H1 (cell line): ENCODE results near the gene ATP6V0A1. TPM values are rescaled to one million over a fixed set of nuclear protein-coding genes. Genes with fewer than 3 reads are reported as not detected.

Source experiments
- CTCF ChIA-PET: fragments of 300-600 bp; sonication (Branson Sonifier 250); formaldehyde crosslinking; loops from one replicate; lab custom pipeline; 2021; ENCODE audit not compliant: partially characterized antibody; lab: Charles Lee
- POLR2A ChIA-PET: fragments of 300-600 bp; sonication (Branson Sonifier 250); formaldehyde crosslinking; loops from one replicate; lab custom pipeline; 2021; ENCODE audit warnings: inconsistent platforms; ENCODE audit not compliant: partially characterized antibody; lab: Charles Lee
- DNase-seq, 2 experiments: peaks; one replicate each; pipeline versions ENCODE4 v3.0.0 to v3.0.0-alpha.2; 2010 to 2022; ENCODE audit warnings: low spot score in 2 of 2, low read depth in 1 of 2, mixed read lengths in 1 of 2
- FAIRE-seq: peaks from 2 replicates; lab custom pipeline; 2011; peaks lifted over from hg19 to GRCh38; lab: Jason Lieb, UNC
- H2AFZ ChIP-seq: 2 replicates; pipeline ENCODE4 v1.8.1; 2012; ENCODE audit warnings: low read length, inconsistent platforms
- H2AK5ac ChIP-seq: 2 replicates; pipeline ENCODE4 v1.6.1; 2013; ENCODE audit warnings: low read depth, low read length
- H2BK120ac ChIP-seq: replicated peaks from 2 replicates; pipeline ENCODE3; 2013; ENCODE audit warnings: low read depth, low read length, inconsistent platforms
- H2BK12ac ChIP-seq: 2 replicates; pipeline ENCODE4 v1.6.1; 2013; ENCODE audit warnings: low read depth, low read length
- H2BK15ac ChIP-seq: 2 replicates; pipeline ENCODE4 v1.6.1; 2013; ENCODE audit warnings: low read length
- H2BK20ac ChIP-seq: 2 replicates; pipeline ENCODE4 v1.6.1; 2013; ENCODE audit warnings: low read length
- H2BK5ac ChIP-seq: 2 replicates; pipeline ENCODE4 v1.6.1; 2013; ENCODE audit warnings: low read depth, low read length
- H3K14ac ChIP-seq: 2 replicates; pipeline ENCODE4 v1.6.1; 2013; ENCODE audit warnings: inconsistent platforms; ENCODE audit not compliant: insufficient read length
- H3K18ac ChIP-seq: 2 replicates; pipeline ENCODE4 v1.6.1; 2013; ENCODE audit warnings: low read length; ENCODE audit errors: extremely low read depth
- H3K23ac ChIP-seq: 2 replicates; pipeline ENCODE4 v1.6.1; 2013; ENCODE audit warnings: inconsistent platforms; ENCODE audit not compliant: insufficient read length
- H3K23me2 ChIP-seq: 2 replicates; pipeline ENCODE4 v1.6.1; 2013; ENCODE audit warnings: low read depth, low read length
- H3K27ac ChIP-seq: 2 replicates; pipeline ENCODE4 v1.6.1; 2011; ENCODE audit warnings: low read depth, low read length, inconsistent platforms
- H3K27me3 ChIP-seq, 4 experiments: replicated peaks in 1 of 4; 1 replicate in 1 of 4; 2 replicates in 3 of 4; pipeline versions ENCODE4 v1.6.1 to v1.8.1; 2011 to 2013; ENCODE audit warnings: low read length in 3 of 4, mild to moderate bottlenecking in 3 of 4, inconsistent platforms in 2 of 4, mixed read lengths in 2 of 4, moderate library complexity in 1 of 4; ENCODE audit not compliant: control insufficient read depth in 3 of 4, insufficient read depth in 3 of 4; ENCODE audit errors: extremely low read depth in 1 of 4
- H3K36me3 ChIP-seq, 4 experiments: 2 replicates each; pipeline versions ENCODE4 v1.6.1 to v1.8.1; 2011 to 2013; ENCODE audit warnings: mild to moderate bottlenecking in 4 of 4, low read length in 3 of 4, moderate library complexity in 2 of 4, control low read depth in 1 of 4, inconsistent platforms in 1 of 4; ENCODE audit not compliant: insufficient read depth in 4 of 4, control insufficient read depth in 2 of 4
- H3K4ac ChIP-seq: replicated peaks from 2 replicates; pipeline ENCODE3; 2013; ENCODE audit warnings: low read length, low read depth, mixed read lengths, inconsistent platforms; ENCODE audit not compliant: insufficient read length
- H3K4me1 ChIP-seq, 4 experiments: replicated peaks in 1 of 4; 1 replicate in 1 of 4; 2 replicates in 3 of 4; pipeline versions ENCODE4 v1.6.1 to v1.8.1; 2011 to 2013; ENCODE audit warnings: low read length in 3 of 4, inconsistent platforms in 2 of 4, mixed read lengths in 1 of 4; ENCODE audit not compliant: insufficient read depth in 4 of 4, control insufficient read depth in 3 of 4
- H3K4me2 ChIP-seq, 2 experiments: 2 replicates each; pipeline versions ENCODE4 v1.6.1 to v1.8.1; 2011 to 2013; ENCODE audit warnings: low read depth in 2 of 2, low read length in 2 of 2, control low read depth in 1 of 2, inconsistent platforms in 1 of 2, mild to moderate bottlenecking in 1 of 2; ENCODE audit not compliant: insufficient read depth in 1 of 2
- H3K4me3 ChIP-seq, 4 experiments: fragments of 200-600, 300-600 bp in 1 of 4; sonication (generic), shearing (Covaris generic), sonication (Bioruptor Twin) in 1 of 4; 2 replicates each; pipeline versions ENCODE4 v1.5.1 to v1.8.1; 2011 to 2016; ENCODE audit warnings: low read length in 4 of 4, low read depth in 3 of 4, control low read depth in 2 of 4, inconsistent platforms in 2 of 4, mild to moderate bottlenecking in 2 of 4, mixed read lengths in 1 of 4, moderate library complexity in 1 of 4; ENCODE audit not compliant: insufficient read depth in 2 of 4; ENCODE audit errors: extremely low read depth in 1 of 4
- H3K56ac ChIP-seq: replicated peaks from 2 replicates; pipeline ENCODE3; 2013; ENCODE audit warnings: low read depth, mild to moderate bottlenecking, mixed read lengths, low read length, inconsistent platforms; ENCODE audit not compliant: insufficient read length
- H3K79me1 ChIP-seq: 2 replicates; pipeline ENCODE4 v1.6.1; 2013; ENCODE audit warnings: low read depth, low read length, control low read depth
- H3K79me2 ChIP-seq, 2 experiments: 2 replicates each; pipeline versions ENCODE4 v1.6.1 to v1.8.1; 2012 to 2013; ENCODE audit warnings: low read length in 2 of 2, mild to moderate bottlenecking in 2 of 2, inconsistent platforms in 1 of 2; ENCODE audit not compliant: insufficient read depth in 2 of 2, control insufficient read depth in 1 of 2
- H3K9ac ChIP-seq, 4 experiments: replicated peaks in 1 of 4; 1 replicate in 1 of 4; 2 replicates in 3 of 4; pipeline versions ENCODE4 v1.6.1 to v1.8.1; 2011 to 2013; ENCODE audit warnings: low read depth in 3 of 4, low read length in 3 of 4, control low read depth in 2 of 4, mild to moderate bottlenecking in 2 of 4, moderate library complexity in 2 of 4, inconsistent platforms in 1 of 4; ENCODE audit errors: extremely low read depth in 1 of 4
- H3K9me3 ChIP-seq, 2 experiments: 2 replicates each; pipeline versions ENCODE4 v1.6.1 to v1.8.1; 2012 to 2013; ENCODE audit warnings: mild to moderate bottlenecking in 2 of 2, moderate library complexity in 2 of 2, control low read depth in 1 of 2, inconsistent platforms in 1 of 2, low read depth in 1 of 2, low read length in 1 of 2, mixed read lengths in 1 of 2; ENCODE audit not compliant: insufficient read depth in 2 of 2
- H4K20me1 ChIP-seq, 2 experiments: replicated peaks in 1 of 2; 2 replicates each; pipeline versions ENCODE3 to v1.8.1; 2011 to 2013; ENCODE audit warnings: inconsistent platforms in 2 of 2, low read length in 2 of 2, mild to moderate bottlenecking in 1 of 2; ENCODE audit not compliant: insufficient read depth in 2 of 2, control insufficient read depth in 1 of 2
- H4K5ac ChIP-seq: 2 replicates; pipeline ENCODE4 v1.6.1; 2013; ENCODE audit warnings: low read length, low read depth, mixed read lengths, inconsistent platforms; ENCODE audit not compliant: insufficient read length
- H4K8ac ChIP-seq: 2 replicates; pipeline ENCODE4 v1.8.0; 2013; ENCODE audit warnings: mild to moderate bottlenecking, moderate library complexity, low read length, inconsistent platforms; ENCODE audit not compliant: insufficient read depth; ENCODE audit errors: extremely low read depth
- H4K91ac ChIP-seq: replicated peaks from 2 replicates; pipeline ENCODE3; 2013; ENCODE audit warnings: low read length, mixed read lengths, inconsistent platforms; ENCODE audit not compliant: insufficient read length
- CBX5 ChIP-seq: fragments of 300-800, 300-1000 bp; sonication (generic); IDR thresholded peaks from 2 replicates; pipeline ENCODE4 v1.7.1; 2016; ENCODE audit warnings: antibody characterized with exemption, low read length, low read depth
- CTBP2 ChIP-seq: IDR thresholded peaks from 2 replicates; pipeline ENCODE4 v1.7.0; 2011; ENCODE audit warnings: borderline replicate concordance, mild to moderate bottlenecking, moderate library complexity, mixed read lengths, low read length; ENCODE audit not compliant: insufficient read depth, insufficient read length
- EGR1 ChIP-seq: IDR thresholded peaks from 2 replicates; pipeline ENCODE4 v1.6.1; 2011; ENCODE audit warnings: low read depth, low read length, borderline replicate concordance
- GTF2F1 ChIP-seq: IDR thresholded peaks from 2 replicates; pipeline ENCODE4 v1.6.1; 2012; ENCODE audit warnings: low read depth, low read length, improper control_type of control experiment, borderline replicate concordance
- HDAC6 ChIP-seq: IDR thresholded peaks from one replicate; pipeline ENCODE4 v1.7.1; 2012; ENCODE audit warnings: low read depth, mild to moderate bottlenecking, inconsistent platforms, low read length, moderate library complexity
- PHF8 ChIP-seq: fragments of 200-600 bp; sonication (generic); conservative IDR thresholded peaks from 2 replicates; pipeline ENCODE4 v1.7.1; 2012; ENCODE audit warnings: low read depth, mild to moderate bottlenecking, inconsistent platforms, low read length, moderate library complexity
- RAD21 ChIP-seq, 2 experiments: IDR thresholded peaks in 1 of 2; conservative IDR thresholded peaks in 1 of 2; 2 replicates each; pipeline ENCODE4 v1.6.1; 2011; ENCODE audit warnings: low read depth in 2 of 2, low read length in 2 of 2, improper control_type of control experiment in 1 of 2, inconsistent platforms in 1 of 2, mild to moderate bottlenecking in 1 of 2, moderate library complexity in 1 of 2
- RFX5 ChIP-seq: IDR thresholded peaks from 2 replicates; pipeline ENCODE4 v1.6.1; 2011; ENCODE audit warnings: low read depth, low read length, improper control_type of control experiment, borderline replicate concordance
- SIN3A ChIP-seq, 2 experiments: IDR thresholded peaks in 1 of 2; conservative IDR thresholded peaks in 1 of 2; 2 replicates each; pipeline ENCODE4 v1.6.1; 2011 to 2012; ENCODE audit warnings: low read length in 2 of 2, improper control_type of control experiment in 1 of 2, low read depth in 1 of 2, mild to moderate bottlenecking in 1 of 2
- SP1 ChIP-seq: IDR thresholded peaks from 2 replicates; pipeline ENCODE4 v1.6.1; 2011; ENCODE audit warnings: low read depth, low read length
- SP4 ChIP-seq: IDR thresholded peaks from 2 replicates; pipeline ENCODE4 v1.6.1; 2012; ENCODE audit warnings: low read length, inconsistent platforms
- SRF ChIP-seq: IDR thresholded peaks from 2 replicates; pipeline ENCODE4 v1.6.1; 2011; ENCODE audit warnings: mild to moderate bottlenecking, low read depth, low read length, moderate library complexity
- TBP ChIP-seq: IDR thresholded peaks from 2 replicates; pipeline ENCODE4 v1.6.1; 2011; ENCODE audit warnings: low read depth, low read length, improper control_type of control experiment
- WGBS, 2 experiments: shearing (Covaris generic) in 1 of 2; methylation state at CpG; one replicate each; pipeline versions ENCODE4 v1.1.6 to v1.1.7; 2013 to 2015; ENCODE audit warnings: low lambda C conversion rate in 2 of 2, mixed read lengths in 2 of 2, inconsistent platforms in 1 of 2, low coverage in 1 of 2, missing lambda C conversion rate in 1 of 2; ENCODE audit not compliant: insufficient replicate concordance in 2 of 2, insufficient coverage in 1 of 2, insufficient read length in 1 of 2; ENCODE audit errors: extremely low coverage in 1 of 2, missing lambda C conversion rate in 1 of 2; 5-methylcytosine and 5-hydroxymethylcytosine counted together
- polyA plus RNA-seq, 7 experiments: library from polyadenylated mRNA; depleted of rRNA in 3 of 7; stranded (reverse) in 5 of 7; unstranded in 2 of 7; fragments of >200 nt in 5 of 7; fragments of 200-250 nt in 2 of 7; gene quantifications; 1 replicate in 5 of 7; 2 replicates in 1 of 7; 4 replicates in 1 of 7; pipeline versions ENCODE4 v1.2.1 to v1.2.3, GENCODE V29; 2011 to 2013; ENCODE audit warnings: missing spikeins in 2 of 7, mixed read lengths in 2 of 7
- total RNA-seq: library from RNA; stranded (reverse); fragmentation: NEBNext Ultra II Directional; extraction: Animal tissue kit (Norgen Biotek cat#: 25700); gene quantifications from 2 replicates; pipeline ENCODE4 v1.2.1, GENCODE V29; 2021

The ATP6V0A1 gene
- total and polyA plus RNA-seq, 2 of the 8 experiments (the other 6 are each of a cell fraction or from before 2014, with no cell fraction given) = 55.3 to 63.4 TPM

- TF ChIP-seq EGR1 = no peak
- no peak for TF ChIP-seq PHF8
- TF ChIP-seq SRF = no peak
- no peak for TF ChIP-seq SP1
- no peak for TF ChIP-seq SIN3A (conservative IDR thresholded peaks at IDR 0.05 in 1 of 2, IDR thresholded peaks at IDR 0.05 in 1 of 2; ENCODE audit: low read depth in 1 of 2, low read length in 2 of 2)
- TF ChIP-seq SP4 = no peak
- TF ChIP-seq GTF2F1 = no peak
- TF ChIP-seq RFX5 = no peak
- no peak for TF ChIP-seq CTBP2
- no peak for TF ChIP-seq TBP
- TF ChIP-seq RAD21 (IDR thresholded peaks at IDR 0.05 in 1 of 2, conservative IDR thresholded peaks at IDR 0.05 in 1 of 2; ENCODE audit: low read depth in 2 of 2, low read length in 2 of 2) = no peak
- TF ChIP-seq HDAC6 = no peak
- TF ChIP-seq CBX5 = no peak
- Histone ChIP-seq H3K27ac (no peak overlapping the region), H3K56ac (no peak overlapping the region), H3K27me3 (no peaks in the 10 kb centered on the region), H2BK12ac (no peak overlapping the region), H3K4ac (no peak overlapping the region), H3K9me3 (no peaks in the 10 kb centered on the region), H3K4me2 (no peak overlapping the region), H2BK15ac (no peak overlapping the region), H4K5ac (no peak overlapping the region), H3K18ac (no peak overlapping the region), H2BK20ac (no peak overlapping the region), H3K9ac (no peak overlapping the region), H3K23me2 (no peaks in the 10 kb centered on the region), H3K79me1 (peaks cover 5% of the 10 kb centered on the region), H3K79me2 (no peaks in the 10 kb centered on the region; a peak in 1 of 4 replicates), H3K4me1 (peaks cover 8 to 18% (median 13%) of the 10 kb centered on the region in 4 experiments), H4K91ac (no peak overlapping the region), H4K20me1 (peaks cover 2 to 3% of the 10 kb centered on the region in 2 experiments), H2BK5ac (no peak overlapping the region), H3K4me3 (no peak overlapping the region), H3K36me3 (no peaks in the 10 kb centered on the region), H2AFZ (no peak overlapping the region), H2AK5ac (no peak overlapping the region), H3K23ac (no peak overlapping the region), H3K14ac (no peak overlapping the region), H4K8ac (peak overlapping the region; percentile 9; the same call in 1 of the 2 replicates), H2BK120ac (no peak overlapping the region)
- no peak for DNase-seq
- no peak for FAIRE-seq
- ChIA-PET POLR2A (interaction anchor here (3.8 kb wide), 1 partner anchor 12 kb away, joined by 12 read pairs; the partner anchor contains the start of gene CAVIN1), CTCF (interaction anchor here (0.6 to 23.6 kb wide), 4 partner anchors 9 to 1500 kb away, joined by 3 to 542 read pairs (median 3); no protein-coding TSS in a partner anchor)
- 89% methylated on average over 4 of the region's 4 CpGs; no CpG with 5 or more reads in 1 of the 2 experiments for WGBS, 2 experiments
Observed at GRCh38 chr17:42411361-42411760, 47.3 kb upstream of the ATP6V0A1 start.
